ENCODE results near the gene SDR42E2. TPM values are rescaled to one million over a fixed set of nuclear protein-coding genes. Genes with fewer than 3 reads are reported as not detected.
A peak's percentile ranks its signal among the peaks of the same experiment; 100 is the strongest.

SDR42E2 gene
- total RNA-seq, 1 experiment from 2014 or later, result not detected

DNA sequence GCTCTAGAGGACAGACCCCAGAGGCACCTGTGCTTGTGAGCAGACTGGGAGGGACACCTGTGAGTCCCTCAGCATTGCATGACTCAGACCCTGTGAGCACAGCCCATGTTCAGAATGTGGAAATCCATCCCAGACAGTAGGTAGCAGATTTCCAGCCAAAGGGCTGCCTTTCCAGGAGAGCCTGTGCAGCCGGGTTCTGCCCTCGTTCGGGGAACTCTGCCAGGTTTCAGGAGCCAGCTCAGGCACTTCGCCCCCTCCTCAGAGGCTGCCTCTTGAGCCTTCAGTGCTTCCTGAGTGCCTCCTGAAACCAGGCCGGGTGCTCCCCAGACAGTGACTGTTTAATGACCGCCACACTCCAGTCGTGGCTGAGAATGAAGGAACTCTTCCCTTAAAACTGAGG is 23.3 kb upstream of the SDR42E2 start:
- intact Hi-C loops (cut with micrococcal nuclease; ENCODE audit: unreplicated experiment), result no loop called here
- CTCF ChIA-PET, result no interaction called here
- H3K27me3 ChIP-seq (replicated peaks; ENCODE audit: insufficient read depth, low read depth, low read length, poor library complexity), result no peaks in the 10 kb centered on the region
- DNase-seq (ENCODE audit: low spot score), result no peak
- no peak for TF ChIP-seq EZH2 (IDR thresholded peaks at IDR 0.05; ENCODE audit: borderline replicate concordance, low read depth, low read length, poor library complexity, severe bottlenecking)
- H3K4me1 ChIP-seq (ENCODE audit: insufficient read depth, low read length, poor library complexity, severe bottlenecking), result no peaks in the 10 kb centered on the region
- H3K9me3 ChIP-seq (ENCODE audit: low read depth, low read length, poor library complexity, severe bottlenecking), result no peaks in the 10 kb centered on the region
- no peaks in the 10 kb centered on the region for H3K36me3 ChIP-seq (ENCODE audit: insufficient read depth, low read length, poor library complexity, severe bottlenecking)
- POLR2A ChIA-PET (ENCODE audit: low non-redundant PET), result no interaction called here
- H3K4me3 ChIP-seq (ENCODE audit: low read depth, low read length, poor library complexity, severe bottlenecking), result no peak overlapping the region
- H3K27ac ChIP-seq (ENCODE audit: low read depth, low read length, poor library complexity, severe bottlenecking), result no peak overlapping the region
- BruUV-seq (replicated peaks), result no TSS peak

DNA sequence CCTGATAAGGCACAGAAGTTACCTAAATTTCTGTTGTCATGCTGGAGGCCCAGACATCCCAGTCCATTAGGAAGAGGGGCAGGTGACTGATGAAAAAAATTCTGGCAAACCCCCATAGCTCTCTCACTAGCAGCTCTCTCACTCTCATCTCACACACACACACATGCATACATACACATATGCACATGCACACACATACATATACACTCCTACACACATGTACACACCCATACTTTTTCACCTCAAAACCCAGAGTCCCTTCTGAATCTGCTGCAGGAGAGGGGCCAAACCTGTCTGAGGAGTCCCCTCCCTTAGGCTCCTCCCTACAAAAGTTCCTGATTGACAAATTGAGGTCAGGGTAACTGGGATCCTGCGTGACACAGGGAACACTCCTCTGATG is 22.6 kb upstream of the SDR42E2 start:
- TF ChIP-seq EZH2 (IDR thresholded peaks at IDR 0.05; ENCODE audit: borderline replicate concordance, low read depth, low read length, poor library complexity, severe bottlenecking), result no peak
- TF ChIP-seq, protein P1, sequence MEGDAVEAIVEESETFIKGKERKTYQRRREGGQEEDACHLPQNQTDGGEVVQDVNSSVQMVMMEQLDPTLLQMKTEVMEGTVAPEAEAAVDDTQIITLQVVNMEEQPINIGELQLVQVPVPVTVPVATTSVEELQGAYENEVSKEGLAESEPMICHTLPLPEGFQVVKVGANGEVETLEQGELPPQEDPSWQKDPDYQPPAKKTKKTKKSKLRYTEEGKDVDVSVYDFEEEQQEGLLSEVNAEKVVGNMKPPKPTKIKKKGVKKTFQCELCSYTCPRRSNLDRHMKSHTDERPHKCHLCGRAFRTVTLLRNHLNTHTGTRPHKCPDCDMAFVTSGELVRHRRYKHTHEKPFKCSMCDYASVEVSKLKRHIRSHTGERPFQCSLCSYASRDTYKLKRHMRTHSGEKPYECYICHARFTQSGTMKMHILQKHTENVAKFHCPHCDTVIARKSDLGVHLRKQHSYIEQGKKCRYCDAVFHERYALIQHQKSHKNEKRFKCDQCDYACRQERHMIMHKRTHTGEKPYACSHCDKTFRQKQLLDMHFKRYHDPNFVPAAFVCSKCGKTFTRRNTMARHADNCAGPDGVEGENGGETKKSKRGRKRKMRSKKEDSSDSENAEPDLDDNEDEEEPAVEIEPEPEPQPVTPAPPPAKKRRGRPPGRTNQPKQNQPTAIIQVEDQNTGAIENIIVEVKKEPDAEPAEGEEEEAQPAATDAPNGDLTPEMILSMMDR (conservative IDR thresholded peaks at IDR 0.05; ENCODE audit: low read depth, low read length), result no peak
- H3K4me1 ChIP-seq (ENCODE audit: insufficient read depth, low read length, poor library complexity, severe bottlenecking), result no peaks in the 10 kb centered on the region
- no peaks in the 10 kb centered on the region for H3K27me3 ChIP-seq (replicated peaks; ENCODE audit: insufficient read depth, low read depth, low read length, poor library complexity)
- H3K9me3 ChIP-seq (ENCODE audit: low read depth, low read length, poor library complexity, severe bottlenecking), result no peaks in the 10 kb centered on the region
- intact Hi-C loops (cut with micrococcal nuclease; ENCODE audit: unreplicated experiment), result no loop called here
- BruUV-seq (replicated peaks), result no TSS peak
- no peaks in the 10 kb centered on the region for H3K36me3 ChIP-seq (ENCODE audit: insufficient read depth, low read length, poor library complexity, severe bottlenecking)
- DNase-seq (ENCODE audit: low spot score), result no peak
- no peak overlapping the region for H3K27ac ChIP-seq (ENCODE audit: low read depth, low read length, poor library complexity, severe bottlenecking)
- H3K4me3 ChIP-seq (ENCODE audit: low read depth, low read length, poor library complexity, severe bottlenecking), result no peak overlapping the region
- ChIA-PET CTCF (interaction anchor here (0.6 to 0.7 kb wide), 2 partner anchors 56 to 170 kb away, joined by 4 read pairs; no protein-coding TSS in a partner anchor), POLR2A (ENCODE audit: low non-redundant PET) (no interaction called here)

DNA sequence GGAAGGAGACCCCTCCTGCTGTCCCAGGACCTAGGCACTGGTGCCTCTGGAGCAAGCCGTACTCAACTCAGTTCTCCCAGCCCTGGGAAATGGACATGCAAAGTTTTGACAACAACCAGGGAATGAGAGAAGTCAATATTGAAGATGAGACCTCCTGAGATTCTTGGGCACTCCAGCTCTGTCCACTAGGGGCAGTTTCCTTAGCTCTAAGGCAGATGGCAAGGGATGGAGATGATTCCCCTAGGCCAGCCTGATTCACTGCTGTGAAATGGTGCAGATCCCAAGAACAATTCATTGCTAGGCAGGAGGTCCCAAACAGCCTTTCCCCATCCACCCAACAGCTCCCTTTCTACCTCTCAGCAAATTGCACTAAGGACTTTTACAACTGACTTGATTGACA is 20.5 kb upstream of the SDR42E2 start:
- Histone ChIP-seq H3K4me3 (ENCODE audit: low read depth, low read length, poor library complexity, severe bottlenecking) (no peak overlapping the region), H3K4me1 (ENCODE audit: insufficient read depth, low read length, poor library complexity, severe bottlenecking) (no peaks in the 10 kb centered on the region), H3K27ac (ENCODE audit: low read depth, low read length, poor library complexity, severe bottlenecking) (no peak overlapping the region), H3K27me3 (replicated peaks; ENCODE audit: insufficient read depth, low read depth, low read length, poor library complexity) (no peaks in the 10 kb centered on the region), H3K36me3 (ENCODE audit: insufficient read depth, low read length, poor library complexity, severe bottlenecking) (no peaks in the 10 kb centered on the region), H3K9me3 (ENCODE audit: low read depth, low read length, poor library complexity, severe bottlenecking) (no peaks in the 10 kb centered on the region)
- BruUV-seq (replicated peaks), result no TSS peak
- DNase-seq (ENCODE audit: low spot score), result peak; percentile 36
- intact Hi-C loops (cut with micrococcal nuclease; ENCODE audit: unreplicated experiment), result no loop called here
- ChIA-PET POLR2A (ENCODE audit: low non-redundant PET) (no interaction called here), CTCF (interaction anchor here (0.6 to 1.4 kb wide), 4 partner anchors 9 to 64 kb away, joined by 3 to 5 read pairs (median 4); no protein-coding TSS in a partner anchor)
- TF ChIP-seq, protein P1 (conservative IDR thresholded peaks at IDR 0.05; ENCODE audit: low read depth, low read length), result peak; percentile 56
- no peak for TF ChIP-seq EZH2 (IDR thresholded peaks at IDR 0.05; ENCODE audit: borderline replicate concordance, low read depth, low read length, poor library complexity, severe bottlenecking)

DNA sequence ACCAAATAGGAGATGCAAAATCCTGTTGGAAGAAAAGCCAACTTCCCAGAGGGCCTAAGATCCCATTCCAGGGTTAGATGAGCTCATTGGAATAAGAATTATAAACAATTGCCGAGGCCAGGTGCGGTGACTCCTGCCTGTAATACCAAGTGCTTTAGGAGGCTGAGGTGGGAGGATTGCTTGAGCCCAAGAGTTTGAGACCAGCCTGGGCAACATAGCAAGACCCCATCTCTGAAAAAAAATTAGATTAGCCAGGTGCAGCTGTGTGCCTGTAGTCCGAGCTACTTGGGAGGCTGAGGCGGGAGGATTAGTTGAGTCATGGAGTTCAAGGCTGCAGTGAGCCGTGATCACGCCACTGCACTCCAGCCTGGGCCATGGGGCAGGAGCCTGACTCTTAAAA is 17.8 kb upstream of the SDR42E2 start:
- Histone ChIP-seq H3K4me1 (ENCODE audit: insufficient read depth, low read length, poor library complexity, severe bottlenecking) (no peaks in the 10 kb centered on the region), H3K36me3 (ENCODE audit: insufficient read depth, low read length, poor library complexity, severe bottlenecking) (no peaks in the 10 kb centered on the region), H3K4me3 (ENCODE audit: low read depth, low read length, poor library complexity, severe bottlenecking) (no peak overlapping the region), H3K27me3 (replicated peaks; ENCODE audit: insufficient read depth, low read depth, low read length, poor library complexity) (no peaks in the 10 kb centered on the region), H3K27ac (ENCODE audit: low read depth, low read length, poor library complexity, severe bottlenecking) (no peak overlapping the region), H3K9me3 (ENCODE audit: low read depth, low read length, poor library complexity, severe bottlenecking) (no peaks in the 10 kb centered on the region)
- ChIA-PET POLR2A (ENCODE audit: low non-redundant PET) (interaction anchor here (0.6 kb wide), 2 partner anchors 9 to 110 kb away, joined by 17 to 18 read pairs; no protein-coding TSS in a partner anchor), CTCF (no interaction called here)
- intact Hi-C loops (cut with micrococcal nuclease; ENCODE audit: unreplicated experiment), result no loop called here
- TF ChIP-seq, protein P1 (conservative IDR thresholded peaks at IDR 0.05; ENCODE audit: low read depth, low read length), result no peak
- no peak for TF ChIP-seq EZH2 (IDR thresholded peaks at IDR 0.05; ENCODE audit: borderline replicate concordance, low read depth, low read length, poor library complexity, severe bottlenecking)
- no peak for DNase-seq (ENCODE audit: low spot score)
- no TSS peak for BruUV-seq (replicated peaks)
